Measurements from ENCODE around the gene PROSER2.

PROSER2 gene

DNA sequence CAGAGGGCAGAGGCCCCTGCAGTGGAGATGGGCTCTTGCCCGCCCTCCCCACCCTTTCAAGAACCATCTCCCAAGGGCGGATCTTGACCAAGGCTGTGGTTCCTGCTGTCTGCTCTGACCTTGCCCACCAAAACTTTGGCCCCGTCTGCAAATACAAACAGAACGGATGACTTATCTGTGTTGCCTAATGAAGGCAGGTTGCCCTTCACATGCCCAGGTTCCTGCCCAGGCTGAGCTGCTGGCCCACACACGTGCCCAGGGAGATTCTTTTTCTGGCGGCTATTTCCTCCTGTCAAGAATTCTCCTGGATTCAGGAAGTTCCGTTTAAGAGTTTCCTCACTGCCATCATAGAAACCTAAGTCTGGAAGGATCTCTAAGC, 78.3 kb downstream of the PROSER2 start:
- ATAC-seq (no peak), DNase-seq (no peak)
- no peak overlapping the region for H3K4me3 Mint-ChIP-seq
- no peaks in the 10 kb centered on the region for H3K9me3 Mint-ChIP-seq
- no peaks in the 10 kb centered on the region for H3K4me1 Mint-ChIP-seq
- no peaks in the 10 kb centered on the region for H3K27me3 Mint-ChIP-seq
- no peak overlapping the region for H3K27ac Mint-ChIP-seq
- no peaks in the 10 kb centered on the region for H3K36me3 Mint-ChIP-seq (ENCODE audit: low read depth)

DNA sequence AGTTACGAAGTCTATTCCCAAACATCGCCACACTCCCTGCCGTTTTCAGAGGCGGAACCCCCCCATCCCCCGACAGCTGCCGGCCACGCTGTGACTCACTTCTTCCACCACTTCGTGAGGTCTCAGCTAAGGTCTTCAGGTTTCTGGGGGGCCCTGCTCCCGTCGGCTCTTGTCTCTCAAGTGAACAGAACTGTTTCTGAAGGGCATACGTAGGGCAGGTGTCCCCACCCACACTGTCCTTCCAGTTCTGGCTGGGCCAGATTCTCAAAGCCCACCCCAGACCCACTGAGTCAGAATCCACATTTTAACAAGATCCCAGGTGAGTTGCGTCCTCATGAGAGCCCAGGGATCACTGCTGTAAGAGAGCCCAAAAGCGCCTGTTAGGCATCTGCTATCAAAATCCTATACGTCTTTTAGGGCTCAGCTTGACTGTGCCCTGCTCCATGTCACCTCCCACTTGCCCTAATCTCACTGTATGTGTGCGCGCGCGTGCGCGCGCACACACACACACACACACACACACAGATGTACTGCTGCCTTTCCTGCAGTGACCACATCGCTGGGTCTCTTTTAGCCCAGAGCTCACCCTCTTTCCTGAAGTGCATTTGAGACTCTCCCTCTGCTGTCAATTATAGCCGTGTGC, 78.8 kb downstream of the PROSER2 start:
- Mint-ChIP-seq H3K4me1 (peaks cover 2% of the 10 kb centered on the region), H3K4me3 (no peak overlapping the region), H3K27me3 (no peaks in the 10 kb centered on the region), H3K36me3 (ENCODE audit: low read depth) (no peaks in the 10 kb centered on the region), H3K27ac (no peak overlapping the region), H3K9me3 (no peaks in the 10 kb centered on the region)
- ATAC-seq = no peak
- DNase-seq = no peak

DNA sequence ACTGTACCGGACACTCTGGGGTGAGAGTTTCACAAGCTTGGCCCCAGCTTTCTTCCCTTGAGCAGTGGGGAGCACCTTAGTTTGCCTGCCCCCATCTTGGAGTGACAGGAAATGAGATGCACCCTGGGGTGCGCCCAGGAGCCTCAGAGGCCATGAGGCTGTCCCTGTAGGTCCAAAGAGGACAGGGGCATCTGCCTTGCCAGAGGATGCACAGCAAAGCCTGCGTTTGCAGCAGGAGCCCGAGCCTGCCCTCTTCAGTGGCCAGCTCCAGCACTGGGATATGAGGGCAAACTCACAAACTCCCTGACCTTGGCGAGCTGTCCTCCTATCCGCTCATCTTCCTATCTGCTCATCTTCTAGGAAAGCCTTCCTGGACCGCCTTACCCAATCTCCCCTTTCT, 79.5 kb downstream of the PROSER2 start:
- no peak overlapping the region for H3K27ac Mint-ChIP-seq
- no peaks in the 10 kb centered on the region for H3K36me3 Mint-ChIP-seq (ENCODE audit: low read depth)
- peaks cover 2% of the 10 kb centered on the region for H3K4me1 Mint-ChIP-seq
- H3K27me3 Mint-ChIP-seq = no peaks in the 10 kb centered on the region
- DNase-seq (no peak), ATAC-seq (no peak)
- H3K9me3 Mint-ChIP-seq = no peaks in the 10 kb centered on the region
- H3K4me3 Mint-ChIP-seq = no peak overlapping the region

DNA sequence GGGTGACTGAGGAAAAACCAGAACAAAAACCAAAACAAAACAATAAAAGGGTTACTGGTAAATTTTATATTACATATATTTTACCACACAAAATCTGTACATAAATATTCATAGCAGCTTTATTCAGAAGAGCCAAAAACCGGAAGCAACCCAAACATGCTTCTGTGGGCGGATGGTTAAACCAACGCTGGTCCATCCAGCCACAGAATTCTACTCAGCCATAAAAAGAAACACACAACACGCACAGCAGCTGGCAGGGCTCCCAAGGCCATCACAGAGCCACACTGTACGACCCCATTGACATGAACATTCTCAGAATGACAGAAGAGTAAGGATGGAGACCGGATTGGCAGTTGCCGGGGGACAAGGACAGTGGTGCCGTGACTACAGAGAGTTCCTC, 83.6 kb downstream of the PROSER2 start:
- no peaks in the 10 kb centered on the region for H3K9me3 Mint-ChIP-seq
- no peak overlapping the region for H3K4me3 Mint-ChIP-seq
- H3K27me3 Mint-ChIP-seq = no peaks in the 10 kb centered on the region
- DNase-seq = no peak
- H3K4me1 Mint-ChIP-seq = peaks cover 2% of the 10 kb centered on the region
- H3K27ac Mint-ChIP-seq = no peak overlapping the region
- no peak for ATAC-seq
- H3K36me3 Mint-ChIP-seq (ENCODE audit: low read depth) = no peaks in the 10 kb centered on the region

DNA sequence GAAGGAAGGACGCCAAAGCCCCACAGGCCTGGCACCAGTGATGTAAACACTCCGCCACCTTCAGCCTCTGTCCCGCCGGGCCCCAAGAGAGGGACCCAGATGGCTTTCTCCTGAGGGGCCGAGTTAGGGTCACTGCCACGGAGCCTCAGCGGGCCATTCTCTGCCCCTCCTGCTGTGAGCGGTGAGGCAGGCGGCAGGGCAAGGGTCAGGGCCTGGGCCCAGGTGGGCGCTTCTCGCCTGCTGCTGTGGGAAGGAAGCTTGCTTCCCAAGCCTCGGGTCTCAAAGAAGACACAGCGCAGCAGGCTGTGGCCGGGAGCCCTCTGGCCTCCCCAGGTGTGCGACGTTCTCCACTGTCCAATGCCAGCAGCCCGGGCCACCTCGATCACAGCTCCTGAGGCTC, 84.8 kb downstream of the PROSER2 start:
- Mint-ChIP-seq H3K9me3 (no peaks in the 10 kb centered on the region), H3K4me1 (peaks cover 2% of the 10 kb centered on the region), H3K27ac (no peak overlapping the region), H3K4me3 (no peak overlapping the region), H3K27me3 (no peaks in the 10 kb centered on the region), H3K36me3 (ENCODE audit: low read depth) (no peaks in the 10 kb centered on the region)
- ATAC-seq (no peak), DNase-seq (no peak)

DNA sequence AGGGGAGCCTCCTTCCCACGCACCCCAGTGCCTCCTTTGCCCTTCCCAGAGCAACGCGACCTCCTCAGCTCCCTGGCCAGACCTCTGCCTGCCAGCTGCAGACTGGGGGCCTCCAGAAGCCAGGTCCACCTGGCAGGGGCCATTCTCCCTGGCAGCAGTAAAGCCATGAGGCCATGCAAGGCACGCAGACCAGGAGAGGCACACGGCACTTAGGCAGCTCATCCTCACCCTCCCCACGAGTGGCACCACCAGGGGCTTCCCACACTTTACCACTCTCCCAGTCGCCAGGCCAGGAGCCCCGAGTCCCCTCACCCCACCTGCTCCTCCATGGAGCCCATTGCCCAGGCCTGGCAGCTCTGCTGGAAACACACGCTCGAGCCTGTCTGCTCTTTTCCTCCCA, 85.4 kb downstream of the PROSER2 start:
- Mint-ChIP-seq H3K9me3 (no peaks in the 10 kb centered on the region), H3K4me3 (no peak overlapping the region), H3K4me1 (peaks cover 2% of the 10 kb centered on the region), H3K27me3 (no peaks in the 10 kb centered on the region), H3K36me3 (ENCODE audit: low read depth) (no peaks in the 10 kb centered on the region), H3K27ac (no peak overlapping the region)
- DNase-seq (no peak), ATAC-seq (no peak)

DNA sequence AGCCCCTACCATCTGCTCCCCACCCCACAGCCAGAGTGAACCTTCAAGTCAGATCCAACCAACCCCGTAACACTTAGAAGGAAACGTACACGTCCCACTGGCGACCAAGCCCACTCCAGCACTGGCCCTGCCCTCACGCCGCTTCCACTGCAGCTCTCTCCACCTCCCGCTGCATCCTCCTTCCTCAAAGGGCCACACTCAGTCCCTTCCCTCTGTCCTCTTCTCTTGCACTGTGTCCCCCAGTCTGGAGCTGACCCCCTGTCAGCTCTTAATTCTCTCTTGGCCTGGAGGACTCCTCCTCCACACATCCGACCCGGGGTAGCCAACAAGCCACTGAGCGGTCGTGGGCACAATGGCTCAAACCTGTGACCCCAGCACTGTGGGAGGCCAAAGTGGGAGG, 85.8 kb downstream of the PROSER2 start:
- H3K36me3 Mint-ChIP-seq (ENCODE audit: low read depth) = no peaks in the 10 kb centered on the region
- H3K4me1 Mint-ChIP-seq = peaks cover 2% of the 10 kb centered on the region
- DNase-seq = no peak
- H3K27me3 Mint-ChIP-seq = no peaks in the 10 kb centered on the region
- H3K9me3 Mint-ChIP-seq = no peaks in the 10 kb centered on the region
- H3K27ac Mint-ChIP-seq = no peak overlapping the region
- no peak for ATAC-seq
- no peak overlapping the region for H3K4me3 Mint-ChIP-seq

DNA sequence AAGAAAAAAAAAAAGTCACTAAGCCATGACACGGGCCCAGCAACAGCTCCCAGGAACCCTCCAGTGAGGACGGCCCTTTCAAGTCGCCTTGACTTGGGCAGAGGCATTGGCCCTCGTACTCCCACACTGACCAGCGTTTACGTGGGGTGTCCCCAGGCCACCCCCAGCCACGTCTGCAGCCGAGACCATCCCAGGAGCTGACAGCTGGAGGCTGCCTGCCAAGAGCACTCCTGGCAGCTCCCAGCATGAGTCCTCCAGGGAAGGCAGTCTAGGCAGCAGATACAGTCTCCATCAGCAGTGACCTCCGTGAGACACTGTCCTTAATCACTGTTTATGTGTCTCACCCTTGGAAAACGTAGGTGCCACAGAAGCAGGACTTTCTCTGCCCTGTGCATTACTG, 86.5 kb downstream of the PROSER2 start:
- no peak overlapping the region for H3K4me3 Mint-ChIP-seq
- no peaks in the 10 kb centered on the region for H3K9me3 Mint-ChIP-seq
- H3K27ac Mint-ChIP-seq = no peak overlapping the region
- ATAC-seq (no peak), DNase-seq (no peak)
- peaks cover 2% of the 10 kb centered on the region for H3K4me1 Mint-ChIP-seq
- no peaks in the 10 kb centered on the region for H3K27me3 Mint-ChIP-seq
- no peaks in the 10 kb centered on the region for H3K36me3 Mint-ChIP-seq (ENCODE audit: low read depth)

DNA sequence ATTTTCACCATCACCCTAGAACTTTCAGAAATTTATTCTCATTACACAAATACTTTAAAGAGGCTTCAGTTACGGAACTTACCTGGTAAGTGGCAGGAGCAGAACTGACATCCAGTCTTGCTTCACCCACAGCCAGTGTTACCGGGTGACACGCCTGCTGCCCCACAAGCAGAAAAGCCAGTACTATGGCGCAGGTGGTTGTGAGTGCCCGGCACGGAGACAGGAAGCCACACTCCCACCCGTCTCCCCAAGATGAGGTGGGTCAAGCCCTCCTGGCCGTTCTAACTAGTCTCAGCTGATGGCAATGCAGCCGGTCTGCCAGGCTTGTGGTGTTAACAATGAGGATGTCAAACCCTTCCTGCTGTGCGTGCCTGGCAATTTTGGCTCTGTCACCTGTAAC, 86.9 kb downstream of the PROSER2 start:
- no peak for ATAC-seq
- no peak overlapping the region for H3K27ac Mint-ChIP-seq
- no peak for DNase-seq
- no peaks in the 10 kb centered on the region for H3K9me3 Mint-ChIP-seq
- H3K36me3 Mint-ChIP-seq (ENCODE audit: low read depth) = no peaks in the 10 kb centered on the region
- H3K27me3 Mint-ChIP-seq = no peaks in the 10 kb centered on the region
- peaks cover 2% of the 10 kb centered on the region for H3K4me1 Mint-ChIP-seq
- no peak overlapping the region for H3K4me3 Mint-ChIP-seq

DNA sequence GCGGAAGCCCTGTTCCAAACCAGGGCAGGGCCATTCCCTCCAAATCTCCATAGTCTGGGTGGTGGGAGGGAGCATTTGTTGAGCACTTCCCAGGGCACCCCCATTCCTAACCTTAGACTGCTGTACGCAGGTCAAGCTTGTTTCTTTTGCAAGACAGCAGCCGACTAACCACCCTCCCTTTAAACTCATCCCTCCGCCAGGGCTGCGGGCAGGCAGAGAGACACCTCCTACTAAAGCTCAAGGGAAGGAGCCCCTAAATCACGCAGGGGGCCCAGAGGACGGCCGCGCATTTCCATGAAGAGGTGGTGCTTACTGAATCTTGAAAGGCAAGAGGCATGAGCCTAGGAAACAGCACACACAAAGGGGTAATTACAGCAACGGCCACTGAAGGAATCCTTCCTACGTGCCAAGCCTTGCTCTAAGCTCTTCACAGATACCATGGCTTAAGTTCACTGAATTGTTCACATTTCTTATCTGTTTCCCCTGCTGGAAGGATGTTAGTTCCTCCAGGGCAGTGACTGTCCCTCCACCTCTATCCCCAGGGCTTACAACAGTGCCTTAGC, 90.0 kb downstream of the PROSER2 start:
- no peak overlapping the region for H3K4me3 Mint-ChIP-seq
- DNase-seq = no peak
- H3K27ac Mint-ChIP-seq = no peak overlapping the region
- H3K4me1 Mint-ChIP-seq = no peaks in the 10 kb centered on the region
- no peaks in the 10 kb centered on the region for H3K27me3 Mint-ChIP-seq
- no peaks in the 10 kb centered on the region for H3K36me3 Mint-ChIP-seq (ENCODE audit: low read depth)
- ATAC-seq = no peak
- no peaks in the 10 kb centered on the region for H3K9me3 Mint-ChIP-seq

DNA sequence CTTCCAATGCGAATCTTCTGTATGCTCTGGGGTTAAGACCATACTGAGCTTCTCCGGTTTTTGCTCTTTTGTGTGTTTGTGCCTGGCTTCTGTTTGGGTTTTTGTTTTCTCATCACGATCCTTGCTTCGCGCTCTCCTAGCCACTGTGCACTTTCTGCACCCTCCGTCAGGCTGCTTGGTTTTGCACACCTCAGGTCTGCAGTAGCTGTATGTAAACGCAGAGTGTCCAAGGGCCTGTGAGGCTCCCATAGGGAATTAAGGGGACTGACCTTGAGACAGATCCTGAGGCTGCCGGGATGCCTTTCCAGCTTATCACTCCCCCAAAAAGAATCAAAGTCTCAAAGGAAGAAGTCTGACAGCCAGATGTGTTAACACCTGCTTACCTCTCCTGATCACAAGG, 95.2 kb downstream of the PROSER2 start:
- Mint-ChIP-seq H3K4me3 (no peak overlapping the region), H3K27ac (no peak overlapping the region), H3K4me1 (no peaks in the 10 kb centered on the region), H3K9me3 (no peaks in the 10 kb centered on the region), H3K27me3 (no peaks in the 10 kb centered on the region), H3K36me3 (ENCODE audit: low read depth) (peaks cover 31% of the 10 kb centered on the region)
- ATAC-seq = no peak
- DNase-seq = no peak

DNA sequence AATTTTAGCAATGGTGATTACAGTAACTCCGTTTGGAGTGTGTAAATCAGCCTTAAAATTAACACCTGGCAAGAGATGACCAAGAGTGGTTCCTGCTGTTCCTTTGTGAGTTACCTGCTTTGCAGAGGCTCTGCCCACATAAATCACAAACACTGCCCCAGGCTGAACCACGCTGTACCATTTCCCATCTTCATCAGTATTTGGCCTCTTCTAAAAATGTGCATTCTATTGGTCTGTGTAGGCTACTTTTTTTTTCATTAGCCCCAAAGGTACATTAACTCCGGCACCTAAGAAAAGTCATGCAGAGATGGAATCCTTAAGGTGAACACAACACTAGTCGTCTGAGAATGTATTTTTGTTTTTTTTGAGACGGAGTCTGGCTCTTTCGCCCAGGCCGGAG, 96.1 kb downstream of the PROSER2 start:
- no peak for DNase-seq
- Mint-ChIP-seq H3K36me3 (ENCODE audit: low read depth) (peaks cover 34% of the 10 kb centered on the region), H3K4me3 (no peak overlapping the region), H3K4me1 (no peaks in the 10 kb centered on the region), H3K9me3 (no peaks in the 10 kb centered on the region), H3K27me3 (no peaks in the 10 kb centered on the region), H3K27ac (no peak overlapping the region)
- ATAC-seq = no peak
